Esophagus muscularis mucosa (tissue), 3 donors: ENCODE results near the gene CD74.

Experiments used
- CTCF ChIP-seq, 3 experiments: fragments of 200-600 bp in 2 of 3; fragments of 450-650 bp in 1 of 3; sonication (generic) in 2 of 3; IDR thresholded peaks; one replicate each; pipeline ENCODE4 v1.5.1; 2017 to 2019; ENCODE audit warnings: antibody characterized with exemption in 3 of 3, mild to moderate bottlenecking in 2 of 3, moderate library complexity in 1 of 3
- POLR2AphosphoS5 ChIP-seq, 2 donors: sonication (generic); formaldehyde crosslinking; IDR thresholded peaks; one replicate each; pipeline ENCODE4 v1.6.1; 2017; ENCODE audit warnings: antibody characterized with exemption in 2 of 2

- TF ChIP-seq CTCF (IDR thresholded peaks at IDR 0.05), result no peak
- no peak for TF ChIP-seq POLR2AphosphoS5 (IDR thresholded peaks at IDR 0.05)
Observed at GRCh38 chr5:150393096-150393645, 19.5 kb downstream of the CD74 start.
